Esophagus squamous epithelium (tissue), 5 donors: ENCODE measurements around the gene GALK2. TPM values are rescaled to one million over a fixed set of nuclear protein-coding genes. Genes with fewer than 3 reads are reported as not detected.
A peak's percentile ranks its signal among the peaks of the same experiment; 100 is the strongest.

Experiments used
- DNase-seq: peaks from one replicate; lab custom pipeline; 2025; lab: John Stamatoyannopoulos, UW
- H3K27ac ChIP-seq, 4 donors: fragments of 200-600 bp; sonication (generic); one replicate each; pipeline ENCODE4 v1.5.1; 2016 to 2019; ENCODE audit warnings: mild to moderate bottlenecking in 1 of 4
- H3K27me3 ChIP-seq, 4 donors: fragments of 200-600 bp; sonication (generic); 1 replicate in 3 of 4; 2 replicates in 1 of 4; pipeline versions ENCODE4 v1.5.1 to v1.6.0; 2017 to 2021; ENCODE audit warnings: antibody characterized with exemption in 1 of 4
- H3K36me3 ChIP-seq, 3 donors: fragments of 200-600 bp; sonication (generic); one replicate each; pipeline ENCODE4 v1.5.1; 2016 to 2019
- H3K4me1 ChIP-seq, 3 donors: fragments of 200-600 bp; sonication (generic); one replicate each; pipeline ENCODE4 v1.5.1; 2017 to 2019
- H3K4me3 ChIP-seq, 4 donors: fragments of 200-600 bp; sonication (generic); 1 replicate in 3 of 4; 2 replicates in 1 of 4; pipeline ENCODE4 v1.5.1; 2016 to 2019; ENCODE audit warnings: mild to moderate bottlenecking in 2 of 4, moderate library complexity in 1 of 4
- H3K9me3 ChIP-seq, 3 donors: fragments of 200-600 bp; sonication (generic); one replicate each; pipeline ENCODE4 v1.5.1; 2016 to 2019
- POLR2A ChIP-seq, 4 donors: fragments of 450-650 bp; IDR thresholded peaks; one replicate each; pipeline ENCODE4 v1.6.1; 2017; ENCODE audit warnings: antibody characterized with exemption in 4 of 4, mild to moderate bottlenecking in 4 of 4, moderate library complexity in 3 of 4
- WGBS, 2 donors: methylation state at CpG; one replicate each; pipeline ENCODE4 v1.1.5; 2018; 5-methylcytosine and 5-hydroxymethylcytosine counted together
- intact Hi-C: fragments of 100-400 bp; cut with DNase I; formaldehyde crosslinking; loops from one replicate; pipeline ENCODE4 v1.15.0; 2022
- total RNA-seq, 4 donors: library from RNA; depleted of rRNA; stranded (reverse); fragments of >200 nt; gene quantifications; one replicate each; pipeline ENCODE4 v1.1.0, GENCODE V29; 2016
- TF ChIP-seq, protein P1 (sequence below), 6 experiments: fragments of 450-650 bp in 4 of 6; fragments of 200-600 bp in 2 of 6; sonication (generic) in 2 of 6; IDR thresholded peaks; one replicate each; pipeline ENCODE4 v1.5.1; 2016 to 2019; ENCODE audit warnings: antibody characterized with exemption in 6 of 6, mild to moderate bottlenecking in 4 of 6, moderate library complexity in 4 of 6
- donor health status: DM: yes; HTN: yes; CAD: no.

Gene GALK2
- 10 to 100 TPM in 3 of 4 donors, 1 to 10 TPM in 1; 7.2 to 30.5 (median 21.4) TPM for total RNA-seq

DNA sequence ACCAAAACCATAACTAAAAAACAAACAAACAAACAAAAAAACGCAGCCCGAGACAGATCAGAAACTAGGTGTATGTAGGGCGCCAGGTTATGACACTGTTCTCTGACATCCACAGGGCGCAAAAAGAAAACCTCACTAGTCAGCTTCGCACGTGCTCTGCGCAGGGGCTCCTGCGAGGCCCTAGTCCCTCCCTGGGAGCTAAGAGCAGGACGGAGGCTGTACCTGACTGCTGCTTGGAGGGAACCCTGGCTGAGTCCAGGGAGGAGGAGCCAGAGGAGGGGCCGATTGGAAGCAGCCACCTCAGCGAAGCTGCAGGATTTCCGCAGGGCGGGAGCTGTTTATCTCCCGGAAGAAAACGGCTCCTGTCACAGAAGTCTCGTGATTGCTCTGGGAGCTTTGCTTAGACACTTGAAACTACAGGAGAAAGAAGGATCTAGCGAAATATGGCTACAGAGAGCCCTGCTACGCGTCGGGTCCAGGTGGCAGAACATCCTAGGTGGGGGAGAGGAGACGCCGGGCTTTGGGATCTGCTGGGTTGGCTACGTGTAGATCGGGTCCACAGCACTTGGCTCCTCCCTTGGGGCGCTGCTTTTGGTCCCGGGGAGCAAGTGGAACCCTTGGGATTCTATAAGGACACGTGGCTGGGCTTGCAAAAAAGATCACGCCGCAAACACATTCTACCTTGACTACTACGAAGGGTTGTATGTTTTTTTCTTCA, at the start of gene GALK2:
Gene GALK2 (plus strand): TSS at position 368 of the 718 bp plus-strand sequence. CDS start 76 bp downstream, at position 444.
- whole genome bisulfite sequencing, 2 donors = 3 to 4% methylated on average over 24 to 26 of the region's 30 CpGs
- peak; percentile 11 for DNase-seq
- TF ChIP-seq, protein P1, sequence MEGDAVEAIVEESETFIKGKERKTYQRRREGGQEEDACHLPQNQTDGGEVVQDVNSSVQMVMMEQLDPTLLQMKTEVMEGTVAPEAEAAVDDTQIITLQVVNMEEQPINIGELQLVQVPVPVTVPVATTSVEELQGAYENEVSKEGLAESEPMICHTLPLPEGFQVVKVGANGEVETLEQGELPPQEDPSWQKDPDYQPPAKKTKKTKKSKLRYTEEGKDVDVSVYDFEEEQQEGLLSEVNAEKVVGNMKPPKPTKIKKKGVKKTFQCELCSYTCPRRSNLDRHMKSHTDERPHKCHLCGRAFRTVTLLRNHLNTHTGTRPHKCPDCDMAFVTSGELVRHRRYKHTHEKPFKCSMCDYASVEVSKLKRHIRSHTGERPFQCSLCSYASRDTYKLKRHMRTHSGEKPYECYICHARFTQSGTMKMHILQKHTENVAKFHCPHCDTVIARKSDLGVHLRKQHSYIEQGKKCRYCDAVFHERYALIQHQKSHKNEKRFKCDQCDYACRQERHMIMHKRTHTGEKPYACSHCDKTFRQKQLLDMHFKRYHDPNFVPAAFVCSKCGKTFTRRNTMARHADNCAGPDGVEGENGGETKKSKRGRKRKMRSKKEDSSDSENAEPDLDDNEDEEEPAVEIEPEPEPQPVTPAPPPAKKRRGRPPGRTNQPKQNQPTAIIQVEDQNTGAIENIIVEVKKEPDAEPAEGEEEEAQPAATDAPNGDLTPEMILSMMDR (IDR thresholded peaks at IDR 0.05) = no peak
- TF ChIP-seq POLR2A (IDR thresholded peaks at IDR 0.05) = peak in 2 of 4 donors; percentile 11 to 62
- intact Hi-C loops = no loop called here
- H3K27ac ChIP-seq = peak within 1 kb of the TSS; percentile 68 to 92 (median 90)
- no peaks in the 10 kb centered on the region for H3K9me3 ChIP-seq
- H3K4me1 ChIP-seq = peaks cover 0 to 27% (median 9%) of the 10 kb centered on the region in 3 donors
- H3K36me3 ChIP-seq = no peaks in the 10 kb centered on the region
- no peaks in the 10 kb centered on the region for H3K27me3 ChIP-seq
- H3K4me3 ChIP-seq = peak within 1 kb of the TSS; percentile 46 to 91 (median 72)

DNA sequence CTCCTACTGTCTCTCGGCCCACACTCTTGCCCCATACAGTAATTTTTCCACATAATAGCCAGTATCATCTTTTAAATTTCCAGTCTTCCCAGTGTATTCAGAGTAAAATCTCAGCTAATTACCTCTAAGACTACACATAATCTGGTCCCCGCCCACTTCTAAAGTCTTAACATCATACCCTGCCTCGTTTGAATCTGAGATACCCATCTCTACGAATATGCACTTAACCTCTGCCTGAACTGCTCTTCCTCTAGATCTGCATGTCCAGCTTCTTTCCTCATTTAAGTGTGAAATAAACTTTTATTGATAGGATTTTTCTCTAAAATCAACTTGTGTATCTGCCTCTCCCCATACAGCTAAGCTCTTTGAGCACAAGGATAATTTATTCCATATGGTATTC, 49.2 kb upstream of the GALK2 start:
- TF ChIP-seq POLR2A (IDR thresholded peaks at IDR 0.05) = no peak
- TF ChIP-seq, protein P1 (IDR thresholded peaks at IDR 0.05) = no peak
- DNase-seq = no peak
- no peaks in the 10 kb centered on the region for H3K9me3 ChIP-seq
- no peaks in the 10 kb centered on the region for H3K27me3 ChIP-seq
- peaks cover 0 to 34% (median 0%) of the 10 kb centered on the region in 3 donors for H3K36me3 ChIP-seq
- WGBS, 2 donors = 85% methylated on average over 4 of the region's 4 CpGs
- H3K4me1 ChIP-seq = no peaks in the 10 kb centered on the region
- H3K4me3 ChIP-seq = no peak overlapping the region
- intact Hi-C loops = no loop called here
- no peak overlapping the region for H3K27ac ChIP-seq

DNA sequence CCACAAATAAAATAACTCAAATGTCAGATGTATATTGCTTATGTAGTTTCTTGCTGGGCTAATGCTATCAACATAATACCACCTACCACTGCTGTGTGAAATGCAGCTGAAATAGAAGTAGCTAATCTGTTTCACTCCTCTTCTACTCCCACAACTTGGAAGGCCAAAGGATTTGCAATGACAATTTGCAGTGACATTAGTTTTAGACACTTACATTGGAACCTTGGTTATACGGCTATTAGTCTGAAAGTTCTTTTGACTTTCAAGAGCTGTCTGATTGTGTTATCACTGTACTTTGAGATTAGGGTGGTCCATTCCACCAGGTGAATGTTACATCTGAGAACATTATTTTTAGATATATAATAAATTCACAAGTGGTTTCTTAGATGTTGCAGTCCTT, 48.1 kb upstream of the GALK2 start:
- H3K4me1 ChIP-seq = no peaks in the 10 kb centered on the region
- no peaks in the 10 kb centered on the region for H3K9me3 ChIP-seq
- WGBS, 2 donors = 93 to 100% methylated on average over 1 of the region's 1 CpG
- no peak for DNase-seq
- peaks cover 0 to 43% (median 0%) of the 10 kb centered on the region in 3 donors for H3K36me3 ChIP-seq
- TF ChIP-seq, protein P1 (IDR thresholded peaks at IDR 0.05) = no peak
- no peak for TF ChIP-seq POLR2A (IDR thresholded peaks at IDR 0.05)
- no peak overlapping the region for H3K4me3 ChIP-seq
- no peaks in the 10 kb centered on the region for H3K27me3 ChIP-seq
- H3K27ac ChIP-seq = no peak overlapping the region
- intact Hi-C loops = no loop called here

DNA sequence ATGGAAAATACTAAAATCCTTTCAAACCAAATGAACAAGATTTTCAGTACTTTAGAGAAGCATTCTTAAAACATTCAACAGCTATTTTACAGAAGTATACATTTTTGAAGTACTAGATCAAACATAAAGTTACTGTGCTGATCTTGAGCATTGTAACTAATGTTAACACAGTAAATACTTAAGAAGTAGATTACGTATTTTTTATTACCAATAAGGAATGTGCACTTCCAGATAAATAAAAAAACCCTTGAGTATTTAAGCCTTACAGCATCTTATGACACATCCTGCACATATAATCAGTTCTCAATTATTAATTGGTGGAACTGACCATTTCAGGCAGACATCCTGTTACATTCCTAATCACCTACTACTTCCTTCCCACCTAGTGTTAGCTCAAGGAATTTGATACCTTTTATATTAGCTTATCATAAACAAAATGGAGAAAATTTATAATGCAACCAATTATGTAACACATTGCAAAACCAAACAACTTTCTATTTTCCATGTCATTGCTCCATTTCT, 47.4 kb upstream of the GALK2 start:
- Histone ChIP-seq H3K36me3 (peaks cover 0 to 44% (median 0%) of the 10 kb centered on the region in 3 donors), H3K4me1 (no peaks in the 10 kb centered on the region), H3K4me3 (no peak overlapping the region), H3K9me3 (no peaks in the 10 kb centered on the region), H3K27ac (no peak overlapping the region), H3K27me3 (no peaks in the 10 kb centered on the region)
- TF ChIP-seq POLR2A (IDR thresholded peaks at IDR 0.05) = no peak
- TF ChIP-seq, protein P1 (IDR thresholded peaks at IDR 0.05) = no peak
- 77 to 96% methylated on average over 1 of the region's 1 CpG for WGBS, 2 donors
- DNase-seq = no peak
- intact Hi-C loops = no loop called here

DNA sequence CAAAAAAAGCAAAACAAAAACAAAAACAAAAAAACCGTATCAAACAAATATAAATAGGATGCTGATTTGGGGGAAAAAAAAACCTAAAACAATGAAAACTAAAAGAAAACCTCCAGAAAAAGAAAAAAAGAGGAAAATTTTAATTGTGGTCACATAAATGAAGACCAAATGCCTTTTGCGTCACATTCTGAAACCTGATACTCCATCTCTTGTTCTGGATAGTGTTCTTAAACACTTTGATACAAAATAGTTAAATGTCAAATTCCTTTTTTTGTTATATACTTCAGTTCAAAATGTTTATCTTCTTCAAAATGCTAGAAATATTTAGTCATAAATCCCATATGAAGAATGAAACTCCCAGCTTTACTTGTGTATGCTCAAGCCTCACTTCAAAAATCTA, 45.7 kb upstream of the GALK2 start:
- no peaks in the 10 kb centered on the region for H3K4me1 ChIP-seq
- DNase-seq = no peak
- no peak overlapping the region for H3K4me3 ChIP-seq
- no peak overlapping the region for H3K27ac ChIP-seq
- TF ChIP-seq, protein P1 (IDR thresholded peaks at IDR 0.05) = no peak
- TF ChIP-seq POLR2A (IDR thresholded peaks at IDR 0.05) = no peak
- H3K36me3 ChIP-seq = peaks cover 0 to 59% (median under 1%) of the 10 kb centered on the region in 3 donors
- no peaks in the 10 kb centered on the region for H3K27me3 ChIP-seq
- WGBS, 2 donors = 70 to 88% methylated on average over 2 of the region's 2 CpGs
- no peaks in the 10 kb centered on the region for H3K9me3 ChIP-seq
- intact Hi-C loops = no loop called here
